NB4 (cell line): ENCODE results near the gene LGALS9.
A peak's percentile ranks its signal among the peaks of the same experiment; 100 is the strongest.

Experiments
- DNase-seq: peaks from one replicate; pipeline ENCODE4 v3.0.0; 2010; ENCODE audit warnings: low read depth
- H3K4me3 ChIP-seq: one replicate; pipeline ENCODE4 v1.5.1; 2011; ENCODE audit warnings: mild to moderate bottlenecking, low read depth, low read length, moderate library complexity
- MYC ChIP-seq: IDR thresholded peaks from 2 replicates; pipeline ENCODE4 v1.6.1; 2011; ENCODE audit warnings: low read depth, low read length
- POLR2A ChIP-seq: IDR thresholded peaks from 2 replicates; pipeline ENCODE4 v1.6.1; 2011; ENCODE audit warnings: mild to moderate bottlenecking; ENCODE audit not compliant: insufficient read length; ENCODE audit errors: extremely low read depth
- TF ChIP-seq, protein P1 (sequence below): IDR thresholded peaks from one replicate; pipeline ENCODE4 v1.5.1; 2012; ENCODE audit warnings: low read depth, low read length
- TF ChIP-seq, protein P2 (sequence below): IDR thresholded peaks from 2 replicates; pipeline ENCODE4 v1.6.1; 2011; ENCODE audit warnings: low read depth, low read length

Gene LGALS9

DNA sequence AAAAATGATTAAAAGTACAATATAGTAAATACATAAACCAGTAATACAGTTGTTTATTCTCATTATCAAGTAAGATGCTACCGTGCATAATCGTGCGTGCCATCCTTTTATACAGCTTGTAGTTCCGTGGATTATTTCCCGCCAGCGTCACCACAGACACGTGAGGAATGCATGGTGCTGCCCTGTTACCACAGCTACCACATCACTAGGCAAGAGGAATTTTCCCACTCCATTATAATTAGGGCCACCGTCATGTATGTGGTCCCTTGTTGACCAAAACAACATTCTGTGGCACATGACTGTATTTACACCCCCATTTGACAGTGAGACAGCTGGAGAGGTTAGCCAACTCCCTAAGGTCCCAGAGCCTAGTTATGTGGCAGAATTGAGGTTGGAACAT lies 30.5 kb upstream of the LGALS9 start:
- TF ChIP-seq, protein P1, sequence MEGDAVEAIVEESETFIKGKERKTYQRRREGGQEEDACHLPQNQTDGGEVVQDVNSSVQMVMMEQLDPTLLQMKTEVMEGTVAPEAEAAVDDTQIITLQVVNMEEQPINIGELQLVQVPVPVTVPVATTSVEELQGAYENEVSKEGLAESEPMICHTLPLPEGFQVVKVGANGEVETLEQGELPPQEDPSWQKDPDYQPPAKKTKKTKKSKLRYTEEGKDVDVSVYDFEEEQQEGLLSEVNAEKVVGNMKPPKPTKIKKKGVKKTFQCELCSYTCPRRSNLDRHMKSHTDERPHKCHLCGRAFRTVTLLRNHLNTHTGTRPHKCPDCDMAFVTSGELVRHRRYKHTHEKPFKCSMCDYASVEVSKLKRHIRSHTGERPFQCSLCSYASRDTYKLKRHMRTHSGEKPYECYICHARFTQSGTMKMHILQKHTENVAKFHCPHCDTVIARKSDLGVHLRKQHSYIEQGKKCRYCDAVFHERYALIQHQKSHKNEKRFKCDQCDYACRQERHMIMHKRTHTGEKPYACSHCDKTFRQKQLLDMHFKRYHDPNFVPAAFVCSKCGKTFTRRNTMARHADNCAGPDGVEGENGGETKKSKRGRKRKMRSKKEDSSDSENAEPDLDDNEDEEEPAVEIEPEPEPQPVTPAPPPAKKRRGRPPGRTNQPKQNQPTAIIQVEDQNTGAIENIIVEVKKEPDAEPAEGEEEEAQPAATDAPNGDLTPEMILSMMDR = no peak
- TF ChIP-seq POLR2A (no peak), MYC (no peak)
- TF ChIP-seq, protein P2, sequence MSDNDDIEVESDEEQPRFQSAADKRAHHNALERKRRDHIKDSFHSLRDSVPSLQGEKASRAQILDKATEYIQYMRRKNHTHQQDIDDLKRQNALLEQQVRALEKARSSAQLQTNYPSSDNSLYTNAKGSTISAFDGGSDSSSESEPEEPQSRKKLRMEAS = no peak
- no peak overlapping the region for H3K4me3 ChIP-seq
- no peak for DNase-seq

DNA sequence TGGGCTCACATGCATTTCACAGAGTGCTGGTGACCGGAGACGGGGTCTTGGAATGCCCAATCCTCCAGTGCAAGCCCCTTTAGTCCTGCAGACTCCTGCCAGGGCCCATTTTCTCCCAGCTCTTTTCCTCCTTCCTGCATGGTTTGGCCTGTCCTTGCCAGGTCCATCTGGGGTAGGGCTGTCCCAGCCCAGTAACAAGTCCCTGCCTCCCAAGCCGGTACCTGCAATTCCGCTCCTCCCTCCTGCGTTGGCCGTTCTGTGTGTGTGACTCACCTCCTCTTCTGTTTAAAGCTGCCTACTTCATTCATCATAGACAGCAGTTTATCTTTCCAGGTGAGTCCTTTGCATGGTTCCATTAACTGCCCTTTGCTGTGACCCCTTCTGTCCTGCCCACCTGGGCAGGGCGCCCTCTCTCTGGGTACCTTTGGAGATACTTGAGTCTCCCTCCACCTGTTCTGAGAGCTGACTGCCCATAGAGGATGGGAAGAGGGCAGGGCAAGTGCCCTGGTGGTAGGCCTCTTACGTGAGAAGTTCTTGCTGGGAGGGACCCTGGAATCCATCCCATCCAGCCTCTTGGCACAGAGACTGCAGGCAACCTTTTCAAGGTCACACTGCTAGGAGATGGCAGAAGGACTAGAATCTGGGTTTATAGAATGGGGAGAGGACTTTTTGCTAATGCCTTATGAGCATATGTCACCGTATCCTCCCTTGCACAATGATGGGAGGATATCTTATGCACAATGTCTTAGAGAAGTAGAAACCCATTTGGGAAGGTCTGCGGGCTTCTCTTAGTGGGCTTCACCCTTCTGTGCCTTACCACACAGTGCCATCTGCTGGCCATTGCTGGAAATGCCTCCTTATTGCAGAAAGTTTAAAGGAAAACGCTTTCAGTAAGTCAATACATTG lies 29.7 kb upstream of the LGALS9 start:
- TF ChIP-seq, protein P2 = no peak
- TF ChIP-seq, protein P1 = peak; percentile 88
- DNase-seq = peak; percentile 87
- H3K4me3 ChIP-seq = no peak overlapping the region

DNA sequence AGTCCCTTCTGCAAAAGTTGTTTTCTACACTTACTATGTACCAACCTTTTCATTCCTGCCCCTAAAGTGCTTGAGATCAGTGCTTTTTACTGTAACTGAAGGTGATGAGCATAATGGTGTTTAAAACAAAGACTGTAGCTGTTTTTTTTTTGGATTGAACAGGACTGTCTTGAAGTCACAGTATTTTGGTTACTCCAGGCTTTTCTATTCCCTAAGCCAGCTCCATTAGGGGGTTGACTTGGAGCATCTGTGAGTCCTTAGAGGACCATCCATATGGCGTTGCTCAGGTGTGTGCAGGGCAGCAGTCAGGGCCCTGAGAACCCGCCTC lies 29.0 kb upstream of the LGALS9 start:
- H3K4me3 ChIP-seq = no peak overlapping the region

DNA sequence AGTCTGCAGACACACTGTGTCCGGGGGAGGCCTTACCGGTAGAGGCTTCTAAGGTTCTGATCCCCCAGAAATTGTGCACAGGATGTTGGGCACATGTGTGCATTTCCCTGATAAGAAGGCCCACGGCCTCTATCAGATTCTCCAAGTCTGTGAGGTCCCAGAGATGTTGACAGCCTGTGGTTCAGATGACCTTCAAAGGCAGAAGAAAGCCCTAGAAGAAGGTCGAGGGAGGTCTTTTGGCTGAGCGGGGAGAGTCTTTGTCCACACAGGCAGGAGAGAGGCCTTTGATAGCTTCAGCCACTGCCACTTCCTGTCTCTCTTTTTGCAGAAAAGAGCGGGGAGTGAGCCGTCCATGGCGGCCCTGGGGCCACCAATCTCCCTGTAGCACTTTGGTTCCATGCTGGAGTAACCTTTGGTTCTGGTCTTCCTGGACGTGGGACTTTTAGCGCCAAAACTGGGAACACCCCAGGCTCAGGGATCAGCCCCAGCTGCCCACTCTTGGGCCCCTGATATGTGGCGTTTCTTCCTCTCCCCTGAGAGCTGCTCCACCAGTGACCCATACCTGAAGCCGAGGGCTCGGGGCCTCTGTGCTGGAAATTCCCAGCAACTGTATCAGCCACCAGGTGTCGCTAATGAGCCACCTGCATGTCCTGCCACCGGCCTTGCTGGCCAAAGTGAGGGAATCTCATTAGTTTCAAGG lies 28.1 kb upstream of the LGALS9 start:
- H3K4me3 ChIP-seq = no peak overlapping the region
- peak; percentile 82 for DNase-seq
- TF ChIP-seq, protein P1 = peak; percentile 97
- no peak; the same call in 1 of the 2 replicates for TF ChIP-seq MYC
- TF ChIP-seq, protein P2 = 0 out of 2 replicates have a peak, but pooled peaks have one; percentile 35
- TF ChIP-seq POLR2A = no peak

More for the DNA sequence above, 29.0 kb upstream of the LGALS9 start:
- no peak for TF ChIP-seq POLR2A
- no peak for DNase-seq

DNA sequence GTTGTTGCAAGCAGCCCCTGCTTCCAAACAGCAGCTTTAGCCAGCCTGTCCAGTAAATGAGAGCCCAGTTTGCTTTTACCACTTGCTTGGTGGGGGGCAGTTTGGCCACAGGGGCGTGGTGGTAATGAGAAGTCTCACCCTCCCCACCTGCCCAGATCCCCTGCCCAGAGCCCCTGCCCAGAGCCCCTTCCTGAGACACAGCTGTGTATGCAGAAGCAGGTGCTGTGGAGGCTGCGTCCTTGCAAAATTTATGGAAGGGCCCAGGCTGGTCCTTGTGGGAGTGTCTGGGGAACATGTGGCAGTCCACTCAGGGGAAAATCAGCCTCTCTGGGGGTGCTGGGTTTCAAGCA lies 27.6 kb upstream of the LGALS9 start:
- no peak overlapping the region for H3K4me3 ChIP-seq
- TF ChIP-seq POLR2A (no peak), MYC (no peak)
- TF ChIP-seq, protein P2 = no peak
- TF ChIP-seq, protein P1 = no peak

DNA sequence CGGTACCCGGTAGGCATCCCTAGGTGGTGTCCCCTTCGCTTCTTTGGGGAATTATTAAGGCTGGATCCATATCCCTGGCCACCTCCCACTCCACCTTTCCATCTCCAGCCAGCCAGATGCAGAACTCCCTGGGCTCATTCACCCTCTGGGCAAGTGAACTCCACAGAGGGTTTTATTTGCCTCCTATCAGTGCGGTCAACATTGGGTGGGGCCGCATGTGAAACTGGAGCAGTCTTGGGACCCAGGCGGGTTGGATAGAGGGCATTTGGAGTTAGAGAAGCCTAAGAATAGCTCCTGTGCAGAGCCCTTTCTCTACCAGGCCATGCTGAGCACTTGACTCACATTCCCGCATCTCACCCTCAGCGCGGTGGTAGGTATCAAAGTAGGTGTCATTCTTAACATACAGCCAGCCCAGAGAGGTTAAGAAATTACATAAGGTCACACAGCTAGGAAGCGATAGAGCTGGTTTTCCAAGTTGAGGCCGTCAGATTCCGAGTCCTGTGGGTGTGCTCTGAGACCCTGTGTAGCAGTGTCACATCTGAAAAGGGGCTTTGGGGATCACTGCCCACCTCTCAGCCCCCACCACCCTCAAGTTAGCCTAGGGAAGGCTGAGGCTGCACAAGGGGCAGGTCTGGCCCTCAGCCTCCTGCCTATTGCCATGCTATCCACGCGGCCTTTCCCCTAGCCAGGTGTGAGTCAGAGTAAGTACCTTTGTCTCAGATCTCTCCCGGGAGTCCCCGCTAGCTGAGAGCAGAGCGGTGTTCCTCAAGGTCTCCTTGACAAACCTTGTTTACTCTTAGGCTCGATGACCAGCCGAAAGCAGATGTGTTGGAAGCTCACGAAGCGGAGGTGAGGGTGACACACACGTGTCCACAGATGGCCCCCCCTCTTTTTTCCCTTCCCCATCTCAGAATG lies 26.9 kb upstream of the LGALS9 start:
- H3K4me3 ChIP-seq = no peak overlapping the region
- TF ChIP-seq MYC (no peak), POLR2A (no peak)
- TF ChIP-seq, protein P1 = no peak
- TF ChIP-seq, protein P2 = no peak
- DNase-seq = no peak

More for the DNA sequence above, 27.6 kb upstream of the LGALS9 start:
- no peak for DNase-seq
